ENCODE measurements around the gene KRT16.
"Not testable (repeated sequence)": the region's sequence is repeated elsewhere in the genome, so short reads cannot be mapped to it uniquely, and the experiment has no call there.

KRT16 gene

GRCh38 chr17:41615454-41615853, 2.9 kb upstream of the KRT16 start:
- no peak overlapping the region for H3K4me3 ChIP-seq (ENCODE audit: insufficient read length, low read depth)
- peaks cover 34% of the 10 kb centered on the region for H3K4me1 ChIP-seq (ENCODE audit: insufficient read depth, insufficient read length)
- H3K27me3 ChIP-seq (ENCODE audit: insufficient read depth, insufficient read length): no peaks in the 10 kb centered on the region
- H3K36me3 ChIP-seq (ENCODE audit: insufficient read depth, insufficient read length, low read length): no peaks in the 10 kb centered on the region
- TF ChIP-seq SUZ12 (IDR thresholded peaks at IDR 0.05; ENCODE audit: extremely low read depth, insufficient read depth, insufficient read length): no peak
- TF ChIP-seq ZNF274 (IDR thresholded peaks at IDR 0.05; ENCODE audit: low read depth, low read length): no peak
- TF ChIP-seq YY1 (IDR thresholded peaks at IDR 0.05; ENCODE audit: insufficient read depth, insufficient read length): no peak
- no peak for DNase-seq (ENCODE audit: low read depth, low spot score)
- H3K9me3 ChIP-seq (ENCODE audit: insufficient read depth, low read length): no peaks in the 10 kb centered on the region
- no peak overlapping the region for H3K9ac ChIP-seq (ENCODE audit: insufficient read length, low read depth)

DNA sequence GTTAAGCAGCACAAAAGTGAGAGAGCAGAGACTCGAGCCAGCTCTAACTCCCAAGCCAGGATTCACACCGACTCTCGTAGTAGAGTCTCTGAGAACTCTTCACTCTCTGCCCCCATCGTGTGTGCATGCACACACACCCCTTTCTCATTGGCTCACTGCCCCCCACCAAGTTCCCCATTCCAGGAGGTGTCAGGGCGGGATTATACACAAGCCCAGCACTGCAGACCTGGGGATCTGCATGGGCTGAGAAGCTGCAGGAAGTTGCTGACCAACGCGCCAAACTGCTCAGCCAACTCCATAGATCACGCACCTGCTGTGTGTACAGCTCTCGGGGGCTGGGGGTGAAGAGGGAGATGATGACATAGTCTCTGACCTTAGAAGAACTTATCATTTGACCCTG, 2.2 kb upstream of the KRT16 start:
- not testable (repeated sequence) for H3K36me3 ChIP-seq (ENCODE audit: insufficient read depth, insufficient read length, low read length); H3K4me3 ChIP-seq (ENCODE audit: insufficient read length, low read depth); DNase-seq (ENCODE audit: low read depth, low spot score); H3K9ac ChIP-seq (ENCODE audit: insufficient read length, low read depth); H3K27me3 ChIP-seq (ENCODE audit: insufficient read depth, insufficient read length); H3K9me3 ChIP-seq (ENCODE audit: insufficient read depth, low read length)
- peaks cover 34% of the 10 kb centered on the region for H3K4me1 ChIP-seq (ENCODE audit: insufficient read depth, insufficient read length)

GRCh38 chr17:41614098-41614497, 1.5 kb upstream of the KRT16 start:
- H3K36me3 ChIP-seq (ENCODE audit: insufficient read depth, insufficient read length, low read length): no peaks in the 10 kb centered on the region

GRCh38 chr17:41613277-41614082, 913 bp upstream of the KRT16 start:
- Histone ChIP-seq H3K9me3 (ENCODE audit: insufficient read depth, low read length) (no peaks in the 10 kb centered on the region), H3K4me1 (ENCODE audit: insufficient read depth, insufficient read length) (peaks cover 26% of the 10 kb centered on the region), H3K36me3 (ENCODE audit: insufficient read depth, insufficient read length, low read length) (no peaks in the 10 kb centered on the region), H3K9ac (ENCODE audit: insufficient read length, low read depth) (peak overlapping the region; percentile 10), H3K4me3 (ENCODE audit: insufficient read length, low read depth) (no peak overlapping the region), H3K27me3 (ENCODE audit: insufficient read depth, insufficient read length) (no peaks in the 10 kb centered on the region)
- DNase-seq (ENCODE audit: low read depth, low spot score): no peak
- no peak for TF ChIP-seq YY1 (IDR thresholded peaks at IDR 0.05; ENCODE audit: insufficient read depth, insufficient read length)
- no peak for TF ChIP-seq ZNF274 (IDR thresholded peaks at IDR 0.05; ENCODE audit: low read depth, low read length)
- TF ChIP-seq SUZ12 (IDR thresholded peaks at IDR 0.05; ENCODE audit: extremely low read depth, insufficient read depth, insufficient read length): no peak

More at GRCh38 chr17:41614098-41614497, 1.5 kb upstream of the KRT16 start:
- Histone ChIP-seq H3K4me3 (ENCODE audit: insufficient read length, low read depth) (no peak overlapping the region), H3K9ac (ENCODE audit: insufficient read length, low read depth) (no peak overlapping the region), H3K4me1 (ENCODE audit: insufficient read depth, insufficient read length) (peaks cover 29% of the 10 kb centered on the region), H3K9me3 (ENCODE audit: insufficient read depth, low read length) (no peaks in the 10 kb centered on the region), H3K27me3 (ENCODE audit: insufficient read depth, insufficient read length) (no peaks in the 10 kb centered on the region)
- DNase-seq (ENCODE audit: low read depth, low spot score): no peak
- no peak for TF ChIP-seq YY1 (IDR thresholded peaks at IDR 0.05; ENCODE audit: insufficient read depth, insufficient read length)
- TF ChIP-seq ZNF274 (IDR thresholded peaks at IDR 0.05; ENCODE audit: low read depth, low read length): no peak
- TF ChIP-seq SUZ12 (IDR thresholded peaks at IDR 0.05; ENCODE audit: extremely low read depth, insufficient read depth, insufficient read length): no peak

GRCh38 chr17:41610965-41611640, 1.5 kb downstream of the KRT16 start:
- TF ChIP-seq ZNF274 (IDR thresholded peaks at IDR 0.05; ENCODE audit: low read depth, low read length): no peak
- TF ChIP-seq YY1 (IDR thresholded peaks at IDR 0.05; ENCODE audit: insufficient read depth, insufficient read length): no peak
- no peak for TF ChIP-seq SUZ12 (IDR thresholded peaks at IDR 0.05; ENCODE audit: extremely low read depth, insufficient read depth, insufficient read length)
- H3K4me1 ChIP-seq (ENCODE audit: insufficient read depth, insufficient read length): peaks cover 10% of the 10 kb centered on the region
- H3K9me3 ChIP-seq (ENCODE audit: insufficient read depth, low read length): peaks cover 10% of the 10 kb centered on the region
- H3K27me3 ChIP-seq (ENCODE audit: insufficient read depth, insufficient read length): no peaks in the 10 kb centered on the region
- no peak for DNase-seq (ENCODE audit: low read depth, low spot score)
- H3K9ac ChIP-seq (ENCODE audit: insufficient read length, low read depth): no peak overlapping the region
- no peaks in the 10 kb centered on the region for H3K36me3 ChIP-seq (ENCODE audit: insufficient read depth, insufficient read length, low read length)
- no peak overlapping the region for H3K4me3 ChIP-seq (ENCODE audit: insufficient read length, low read depth)

GRCh38 chr17:41610061-41610517, 2.5 kb downstream of the KRT16 start:
- DNase-seq (ENCODE audit: low read depth, low spot score); H3K9ac ChIP-seq (ENCODE audit: insufficient read length, low read depth); H3K9me3 ChIP-seq (ENCODE audit: insufficient read depth, low read length); H3K27me3 ChIP-seq (ENCODE audit: insufficient read depth, insufficient read length); H3K4me1 ChIP-seq (ENCODE audit: insufficient read depth, insufficient read length); H3K4me3 ChIP-seq (ENCODE audit: insufficient read length, low read depth); H3K36me3 ChIP-seq (ENCODE audit: insufficient read depth, insufficient read length, low read length): not testable (repeated sequence)

DNA sequence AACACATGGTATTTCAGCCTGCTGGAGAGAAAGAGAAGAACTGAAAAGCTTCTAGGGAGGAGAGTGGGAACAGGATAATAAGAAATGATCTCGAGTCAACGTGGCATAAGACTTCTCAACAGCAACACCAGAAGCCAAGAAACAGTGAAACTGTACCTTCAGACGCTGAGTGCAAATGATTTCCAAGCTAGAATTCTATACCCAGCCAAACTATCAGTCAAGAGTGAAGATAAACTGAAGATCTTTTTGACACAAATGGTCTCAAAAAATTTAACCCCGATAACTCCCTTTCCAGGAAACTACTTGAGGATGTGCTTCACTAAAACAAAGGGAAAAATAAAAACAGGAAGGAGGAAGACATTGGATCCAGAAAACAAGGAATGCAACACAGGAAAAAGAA, 5.6 kb downstream of the KRT16 start:
- not testable (repeated sequence) for H3K36me3 ChIP-seq (ENCODE audit: insufficient read depth, insufficient read length, low read length); H3K4me1 ChIP-seq (ENCODE audit: insufficient read depth, insufficient read length); H3K9ac ChIP-seq (ENCODE audit: insufficient read length, low read depth); DNase-seq (ENCODE audit: low read depth, low spot score); H3K4me3 ChIP-seq (ENCODE audit: insufficient read length, low read depth); H3K27me3 ChIP-seq (ENCODE audit: insufficient read depth, insufficient read length); H3K9me3 ChIP-seq (ENCODE audit: insufficient read depth, low read length)

All from NT2/D1 (cell line).